GM18861 (cell line): Measurements from ENCODE around the gene ST7L.
"Not testable (repeated sequence)": the region's sequence is repeated elsewhere in the genome, so short reads cannot be mapped to it uniquely, and the experiment has no call there.

Source experiments
- ATAC-seq: cut with Tn5 transposase; IDR thresholded peaks from one replicate; pipeline ENCODE4 v1.9.1; 2021; ENCODE audit not compliant: unreplicated experiment

The ST7L gene, protein sequence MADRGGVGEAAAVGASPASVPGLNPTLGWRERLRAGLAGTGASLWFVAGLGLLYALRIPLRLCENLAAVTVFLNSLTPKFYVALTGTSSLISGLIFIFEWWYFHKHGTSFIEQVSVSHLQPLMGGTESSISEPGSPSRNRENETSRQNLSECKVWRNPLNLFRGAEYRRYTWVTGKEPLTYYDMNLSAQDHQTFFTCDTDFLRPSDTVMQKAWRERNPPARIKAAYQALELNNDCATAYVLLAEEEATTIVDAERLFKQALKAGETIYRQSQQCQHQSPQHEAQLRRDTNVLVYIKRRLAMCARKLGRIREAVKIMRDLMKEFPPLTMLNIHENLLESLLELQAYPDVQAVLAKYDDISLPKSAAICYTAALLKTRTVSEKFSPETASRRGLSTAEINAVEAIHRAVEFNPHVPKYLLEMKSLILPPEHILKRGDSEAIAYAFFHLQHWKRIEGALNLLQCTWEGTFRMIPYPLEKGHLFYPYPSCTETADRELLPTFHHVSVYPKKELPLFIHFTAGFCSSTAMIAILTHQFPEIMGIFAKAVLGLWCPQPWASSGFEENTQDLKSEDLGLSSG

GRCh38 chr1:112618721-112619517 lies at the start of gene ST7L:
Gene ST7L (minus strand): TSS chr1:112619141. CDS start chr1:112619113, 28 bp downstream.
- peak; percentile 3 for ATAC-seq

GRCh38 chr1:112666946-112667345 lies 48.0 kb upstream of the ST7L start:
- no peak for ATAC-seq

DNA sequence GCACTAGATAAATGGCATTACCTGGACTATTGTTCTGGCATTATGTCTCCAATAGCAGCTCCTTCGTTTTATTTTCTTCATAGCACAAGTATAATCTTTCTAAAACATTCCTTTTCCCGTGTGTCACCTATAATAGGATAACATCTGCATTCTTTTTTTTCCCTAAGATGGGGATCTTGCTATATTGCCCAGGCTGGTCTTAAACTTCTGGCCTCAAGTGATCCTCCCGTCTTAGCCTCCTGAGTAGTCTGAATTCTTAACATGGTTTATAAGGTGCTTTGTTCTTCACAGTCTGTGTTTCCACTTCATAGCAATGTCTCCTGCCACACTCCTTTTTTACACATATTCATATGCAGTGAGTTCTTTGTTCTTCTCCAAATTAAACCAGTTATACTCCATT lies 46.9 kb upstream of the ST7L start:
- no peak for ATAC-seq

DNA sequence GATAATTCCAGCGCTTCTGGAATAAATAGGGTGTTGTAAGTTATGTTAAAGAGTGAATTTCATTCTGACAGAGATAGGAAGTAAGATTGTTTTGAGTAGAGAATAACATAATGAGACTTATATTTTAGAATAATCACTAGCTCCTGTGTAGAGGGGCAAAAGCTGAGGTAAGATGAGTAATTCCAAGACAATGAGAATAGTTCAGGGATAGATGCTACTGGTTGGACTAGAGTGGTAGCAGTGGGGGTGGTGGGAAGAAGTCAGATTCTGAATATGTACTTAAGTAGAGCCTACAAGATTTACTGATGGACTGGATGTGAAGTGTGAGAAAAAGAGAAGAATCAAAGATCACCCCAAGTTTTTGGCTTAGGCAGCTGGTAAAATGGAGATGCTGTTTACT lies 32.3 kb upstream of the ST7L start:
- no peak for ATAC-seq

DNA sequence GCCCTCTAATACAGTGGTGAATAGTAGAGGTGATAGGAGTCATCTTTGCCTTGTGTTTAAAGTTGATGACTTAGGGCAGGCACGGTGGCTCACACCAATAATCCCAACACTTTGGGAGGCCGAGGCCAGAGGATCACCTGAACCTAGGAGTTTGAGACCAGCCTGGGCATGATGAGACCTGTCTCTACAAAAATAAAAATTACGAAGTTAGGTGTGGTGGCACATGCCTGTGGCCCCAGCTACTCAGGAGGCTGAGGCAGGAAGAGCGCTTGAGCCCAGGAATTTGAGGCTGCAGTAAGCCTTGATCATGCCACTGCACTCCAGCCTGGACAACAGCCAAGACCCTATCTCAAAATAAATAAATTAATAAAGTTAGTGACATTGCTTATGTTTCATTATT lies 27.3 kb upstream of the ST7L start:
- no peak for ATAC-seq

GRCh38 chr1:112643080-112643479 lies 24.1 kb upstream of the ST7L start:
- ATAC-seq = no peak

DNA sequence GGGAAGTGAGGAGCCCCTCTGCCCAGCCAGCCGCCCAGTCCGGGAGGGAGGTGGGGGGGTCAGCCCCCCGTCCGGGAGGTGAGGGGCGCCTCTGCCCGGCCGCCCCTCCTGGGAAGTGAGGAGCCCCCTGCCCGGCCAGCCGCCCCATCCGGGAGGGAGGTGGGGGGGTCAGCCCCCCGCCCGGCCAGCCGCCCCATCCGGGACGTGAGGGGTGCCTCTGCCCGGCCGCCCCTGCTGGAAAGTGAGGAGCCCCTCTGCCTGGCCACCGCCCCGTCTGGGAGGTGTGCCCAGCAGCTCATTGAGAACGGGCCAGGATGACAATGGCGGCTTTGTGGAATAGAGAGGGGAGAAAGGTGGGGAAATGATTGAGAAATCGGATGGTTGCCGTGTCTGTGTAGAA lies 21.5 kb upstream of the ST7L start:
- ATAC-seq = not testable (repeated sequence)

GRCh38 chr1:112638110-112638428 lies 19.1 kb upstream of the ST7L start:
- ATAC-seq = no peak

DNA sequence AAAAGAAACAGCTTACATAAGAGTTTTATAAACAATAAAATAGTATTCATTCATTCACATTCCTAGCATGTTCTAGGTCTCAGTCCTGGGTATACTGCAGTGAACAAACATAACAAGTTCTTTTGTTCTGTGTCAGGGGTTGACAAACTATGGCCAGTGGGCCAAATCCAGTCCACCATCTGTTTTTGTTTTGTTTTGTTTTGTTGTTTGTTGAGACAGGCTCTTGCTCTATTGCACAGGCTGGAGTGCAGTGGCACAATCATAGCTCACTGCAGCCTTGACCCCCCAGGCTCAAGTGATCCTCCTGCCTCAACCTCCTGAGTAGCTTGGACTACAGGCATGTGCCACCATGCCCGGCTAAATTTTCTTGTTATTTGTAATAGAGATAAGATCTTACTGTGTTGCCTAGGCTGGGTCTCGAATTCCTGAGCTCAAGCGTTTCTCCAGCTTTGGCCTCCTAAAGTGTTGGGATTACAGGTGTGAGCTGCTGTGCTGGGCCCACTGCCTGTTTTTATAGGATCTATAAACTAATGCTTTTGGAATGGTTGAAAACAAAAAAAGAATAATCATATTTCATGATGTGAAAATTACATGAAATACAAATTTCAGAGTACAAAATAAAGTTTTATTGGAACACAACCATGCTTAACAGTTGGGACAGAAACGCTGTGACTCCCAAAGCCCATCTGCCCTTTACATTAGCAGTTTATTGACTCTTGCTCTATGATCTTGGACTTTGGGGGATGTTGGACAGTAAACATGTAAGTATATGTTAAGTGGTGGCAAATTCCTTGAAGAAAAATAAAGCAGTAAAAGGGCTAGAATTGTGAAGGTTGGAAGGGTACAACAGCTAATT lies 18.5 kb upstream of the ST7L start:
- no peak for ATAC-seq

GRCh38 chr1:112636597-112637253 lies 17.8 kb upstream of the ST7L start:
- peak; percentile 55 for ATAC-seq

DNA sequence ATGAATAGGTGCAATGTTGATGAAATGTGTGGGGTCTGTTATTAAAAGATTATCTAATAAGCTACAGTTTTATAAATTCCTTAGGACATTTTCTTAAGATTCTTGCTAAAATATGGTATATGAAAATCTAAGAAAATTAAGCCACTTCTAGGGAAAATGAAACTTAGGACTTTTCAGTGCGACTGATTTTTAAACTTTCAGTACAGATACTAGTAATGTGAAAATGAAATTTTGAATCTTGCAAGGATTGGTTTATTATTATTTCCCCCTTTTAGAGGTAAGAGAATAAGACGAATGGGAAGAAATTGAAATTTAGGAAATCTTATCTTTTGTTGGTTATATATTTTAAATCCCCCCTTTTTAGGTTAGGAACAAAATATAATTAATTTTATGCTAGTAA lies 17.1 kb upstream of the ST7L start:
- no peak for ATAC-seq

DNA sequence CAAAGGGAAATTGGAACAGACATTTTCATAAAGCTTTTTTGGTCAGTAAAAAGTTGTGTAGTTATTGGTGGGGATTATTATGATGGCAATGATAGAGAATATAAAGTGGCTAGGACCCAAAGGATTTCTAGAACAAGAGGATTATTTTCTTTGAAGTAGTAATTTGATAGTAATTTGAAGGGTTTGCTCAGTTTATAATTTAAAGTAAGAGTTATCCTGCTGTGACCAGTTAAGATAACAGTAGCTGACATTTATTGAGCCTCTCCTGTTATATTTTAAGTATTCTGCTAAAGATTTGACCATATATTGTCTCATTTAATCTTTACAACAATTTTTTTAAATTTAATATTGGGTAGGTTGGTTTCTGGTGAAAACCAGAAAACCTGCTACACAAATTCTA lies 15.4 kb upstream of the ST7L start:
- no peak for ATAC-seq

- ATAC-seq = no peak
Measured at GRCh38 chr1:112633628-112634027, 14.7 kb upstream of the ST7L start.

DNA sequence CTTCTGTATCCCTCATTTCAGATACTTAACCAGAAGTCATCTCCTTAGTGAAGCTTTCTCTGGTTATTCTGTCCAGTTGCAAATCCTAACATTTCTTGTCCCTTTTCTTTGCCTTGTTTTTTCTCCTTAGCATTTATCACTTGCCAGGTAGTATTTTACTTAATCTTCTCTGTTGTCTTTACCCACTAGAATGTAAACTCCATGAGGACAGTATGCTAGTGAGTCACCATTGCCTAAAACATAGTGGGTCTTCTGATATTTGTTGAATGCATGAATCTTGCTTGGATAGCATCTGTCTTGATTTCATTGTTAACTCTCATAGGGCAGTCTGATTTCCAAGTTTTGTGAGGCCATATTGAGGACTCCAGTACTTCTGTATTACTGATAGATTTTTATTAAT lies 10.3 kb upstream of the ST7L start:
- ATAC-seq = no peak

- ATAC-seq = no peak
Measured at GRCh38 chr1:112628516-112628915, 9.6 kb upstream of the ST7L start.

- ATAC-seq = no peak
Measured at GRCh38 chr1:112626887-112627286, 7.9 kb upstream of the ST7L start.

GRCh38 chr1:112626193-112626592 lies 7.3 kb upstream of the ST7L start:
- ATAC-seq = no peak

DNA sequence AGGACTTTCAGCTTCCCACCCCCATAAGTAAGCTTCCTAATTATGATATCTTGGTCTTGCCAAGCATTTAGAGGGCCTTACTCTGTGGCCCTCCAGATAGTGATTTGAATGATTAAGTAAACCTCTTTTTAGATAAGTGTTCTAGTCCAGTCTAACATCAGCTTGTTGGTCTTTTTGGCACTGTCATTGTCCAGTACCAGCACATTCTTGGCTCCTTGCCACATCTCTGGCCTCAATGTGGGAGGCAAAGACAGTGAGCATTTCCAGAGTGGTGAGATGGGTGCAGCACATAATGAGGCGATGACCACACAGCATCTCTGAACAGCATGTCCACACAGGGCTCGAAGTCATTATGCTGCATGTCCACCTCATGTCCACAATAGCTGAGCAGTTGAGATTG lies 6.8 kb upstream of the ST7L start:
- ATAC-seq = no peak

- not testable (repeated sequence) for ATAC-seq
Measured at GRCh38 chr1:112624493-112624892, 5.6 kb upstream of the ST7L start.

DNA sequence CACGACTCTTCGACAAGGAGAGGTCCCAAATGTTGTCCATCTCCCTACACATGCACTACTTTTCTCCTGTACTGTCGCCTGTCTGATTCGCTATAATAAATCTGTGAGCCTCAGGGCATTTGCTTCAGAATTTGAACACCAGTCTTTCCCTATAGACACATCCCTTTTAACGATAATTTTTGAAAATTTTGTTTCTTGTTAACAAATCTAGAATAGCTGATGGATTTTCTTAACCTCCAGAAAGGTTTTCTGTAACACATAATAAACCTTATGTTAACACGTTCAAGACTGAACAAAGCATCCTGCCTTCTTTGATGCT lies 1.4 kb upstream of the ST7L start:
- ATAC-seq = no peak
